CD4-positive, alpha-beta T cell (primary cell): ENCODE measurements around the gene MMP20. TPM values are rescaled to one million over a fixed set of nuclear protein-coding genes. Genes with fewer than 3 reads are reported as not detected.

Experiments used
- ATAC-seq: fragments of 200-7000 bp; cut with Tn5 transposase; one replicate; pipeline ENCODE4 v1.10.0; 2022; ENCODE audit warnings: mild to moderate bottlenecking; ENCODE audit not compliant: poor library complexity
- CTCF ChIA-PET: fragments of 350-600 bp; sonication (Branson Sonifier 250); formaldehyde crosslinking; loops from one replicate; lab custom pipeline; 2021; ENCODE audit warnings: antibody characterized with exemption, inconsistent platforms; lab: Charles Lee
- POLR2A ChIA-PET: fragments of 350-600 bp; sonication (Branson Sonifier 250); formaldehyde crosslinking; loops from one replicate; lab custom pipeline; 2021; ENCODE audit warnings: antibody characterized with exemption, inconsistent platforms; lab: Charles Lee
- DNase-seq, 14 experiments: peaks; one replicate each; pipeline ENCODE4 v3.0.0-alpha.2; 2013 to 2020; ENCODE audit warnings: mixed read lengths in 2 of 14
- H3K27ac ChIP-seq, 2 donors: one replicate each; pipeline versions ENCODE4 v1.5.1 to v1.7.0; 2013; ENCODE audit warnings: low read length in 2 of 2, low read depth in 1 of 2, mild to moderate bottlenecking in 1 of 2
- H3K27me3 ChIP-seq, 2 experiments: 1 replicate in 1 of 2; 2 replicates in 1 of 2; pipeline versions ENCODE4 v1.6.1 to v1.7.0; 2013; ENCODE audit warnings: low read length in 2 of 2, control low read depth in 1 of 2, mild to moderate bottlenecking in 1 of 2, moderate library complexity in 1 of 2; ENCODE audit not compliant: insufficient read depth in 2 of 2, control insufficient read depth in 1 of 2
- H3K36me3 ChIP-seq: one replicate; pipeline ENCODE4 v1.6.1; 2013; ENCODE audit warnings: low read length, control low read depth; ENCODE audit not compliant: insufficient read depth
- H3K4me1 ChIP-seq: one replicate; pipeline ENCODE4 v1.6.1; 2013; ENCODE audit warnings: low read length, control low read depth; ENCODE audit not compliant: insufficient read depth
- H3K4me3 ChIP-seq: one replicate; pipeline ENCODE4 v1.5.1; 2013; ENCODE audit warnings: mild to moderate bottlenecking, low read length, moderate library complexity
- H3K9me3 ChIP-seq, 2 experiments: 1 replicate in 1 of 2; 2 replicates in 1 of 2; pipeline versions ENCODE4 v1.6.1 to v1.7.0; 2013; ENCODE audit warnings: low read length in 2 of 2, mild to moderate bottlenecking in 2 of 2, control low read depth in 1 of 2, moderate library complexity in 1 of 2; ENCODE audit not compliant: control insufficient read depth in 1 of 2, insufficient read depth in 1 of 2
- H3K27ac Mint-ChIP-seq: one replicate; pipeline ENCODE4 v1.8.0; 2020; ENCODE audit warnings: mixed read lengths
- H3K27me3 Mint-ChIP-seq: one replicate; pipeline ENCODE4 v1.8.0; 2021; ENCODE audit warnings: mixed read lengths
- H3K36me3 Mint-ChIP-seq: one replicate; pipeline ENCODE4 v1.8.0; 2021; ENCODE audit warnings: low read depth, mixed read lengths
- H3K4me1 Mint-ChIP-seq: one replicate; pipeline ENCODE4 v1.8.0; 2021; ENCODE audit warnings: low read depth, mixed read lengths
- H3K4me3 Mint-ChIP-seq: one replicate; pipeline ENCODE4 v1.8.0; 2020; ENCODE audit warnings: mild to moderate bottlenecking, mixed read lengths
- H3K9me3 Mint-ChIP-seq: one replicate; pipeline ENCODE4 v1.8.0; 2020; ENCODE audit warnings: mixed read lengths
- CTCF ChIP-seq: fragments of 200-600 bp; IDR thresholded peaks from one replicate; pipeline ENCODE4 v1.8.0; 2022; ENCODE audit warnings: antibody characterized with exemption, mild to moderate bottlenecking
- intact Hi-C, 2 experiments: fragments of 100-400 bp; cut with DNase I in 1 of 2; cut with micrococcal nuclease in 1 of 2; formaldehyde crosslinking; loops; one replicate each; pipeline versions ENCODE4 v1.15.1 to v1.9.0; 2023 to 2025; cut with DNase I, micrococcal nuclease
- total RNA-seq, 174 experiments: library from RNA in 2 of 174; stranded (reverse) in 2 of 174; gene quantifications; one replicate each; pipeline ENCODE4 v1.2.3 and lab custom pipeline; 2021 to 2026

The MMP20 gene
- total RNA-seq, 2 experiments from 2014 or later, result not detected

GRCh38 chr11:102656528-102656927 is 31.4 kb upstream of the MMP20 start:
- Histone ChIP-seq H3K27ac (no peak overlapping the region), H3K36me3 (no peaks in the 10 kb centered on the region), H3K9me3 (no peaks in the 10 kb centered on the region), H3K27me3 (peaks cover 0 to 3% of the 10 kb centered on the region in 2 experiments), H3K4me1 (no peaks in the 10 kb centered on the region), H3K4me3 (no peak overlapping the region)
- Mint-ChIP-seq H3K36me3 (no peaks in the 10 kb centered on the region), H3K27me3 (peaks cover 44% of the 10 kb centered on the region), H3K4me1 (no peaks in the 10 kb centered on the region), H3K4me3 (no peak overlapping the region), H3K27ac (no peak overlapping the region), H3K9me3 (peaks cover 2% of the 10 kb centered on the region)
- no peak for TF ChIP-seq CTCF
- DNase-seq (no peak), ATAC-seq (no peak)
- ChIA-PET POLR2A (no interaction called here), CTCF (no interaction called here)
- intact Hi-C loops, result no loop called here

GRCh38 chr11:102655547-102655946 is 30.4 kb upstream of the MMP20 start:
- Mint-ChIP-seq H3K36me3 (no peaks in the 10 kb centered on the region), H3K9me3 (peaks cover 2% of the 10 kb centered on the region), H3K4me3 (no peak overlapping the region), H3K27me3 (peaks cover 50% of the 10 kb centered on the region), H3K27ac (no peak overlapping the region), H3K4me1 (no peaks in the 10 kb centered on the region)
- intact Hi-C loops, result no loop called here
- H3K36me3 ChIP-seq, result no peaks in the 10 kb centered on the region
- POLR2A ChIA-PET, result no interaction called here
- H3K4me3 ChIP-seq, result no peak overlapping the region
- TF ChIP-seq CTCF, result no peak
- peaks cover 0 to 3% of the 10 kb centered on the region in 2 experiments for H3K27me3 ChIP-seq
- H3K9me3 ChIP-seq, result no peaks in the 10 kb centered on the region
- no peak overlapping the region for H3K27ac ChIP-seq
- CTCF ChIA-PET, result no interaction called here
- H3K4me1 ChIP-seq, result no peaks in the 10 kb centered on the region
- DNase-seq (no peak), ATAC-seq (no peak)

GRCh38 chr11:102654761-102655160 is 29.6 kb upstream of the MMP20 start:
- Histone ChIP-seq H3K27ac (no peak overlapping the region), H3K27me3 (peaks cover 0 to 3% of the 10 kb centered on the region in 2 experiments), H3K9me3 (no peaks in the 10 kb centered on the region), H3K4me3 (no peak overlapping the region), H3K36me3 (no peaks in the 10 kb centered on the region), H3K4me1 (no peaks in the 10 kb centered on the region)
- Mint-ChIP-seq H3K36me3 (no peaks in the 10 kb centered on the region), H3K27me3 (peaks cover 54% of the 10 kb centered on the region), H3K4me1 (no peaks in the 10 kb centered on the region), H3K27ac (no peak overlapping the region), H3K9me3 (peaks cover 2% of the 10 kb centered on the region), H3K4me3 (no peak overlapping the region)
- no peak for TF ChIP-seq CTCF
- DNase-seq (no peak), ATAC-seq (no peak)
- ChIA-PET POLR2A (no interaction called here), CTCF (no interaction called here)
- intact Hi-C loops, result no loop called here
